Measurements from ENCODE around the gene GNG13. TPM values are rescaled to one million over a fixed set of nuclear protein-coding genes. Genes with fewer than 3 reads are reported as not detected.

The GNG13 gene
- total RNA-seq, 4 donors from 2014 or later, result not detected

- Histone ChIP-seq H3K36me3 (peaks cover 23% of the 10 kb centered on the region), H3K4me1 (peaks cover 5% of the 10 kb centered on the region), H3K27ac (no peak overlapping the region), H3K4me3 (no peak overlapping the region), H3K9me3 (no peaks in the 10 kb centered on the region), H3K27me3 (peaks cover 42% of the 10 kb centered on the region)
- 65% methylated on average over 9 of the region's 33 CpGs for WGBS
- TF ChIP-seq POLR2A (IDR thresholded peaks at IDR 0.05), result no peak
- DNase-seq (ENCODE audit: low spot score in 2 of 2), result no peak
Observed at GRCh38 chr16:795580-796229, 4.8 kb downstream of the GNG13 start.

DNA sequence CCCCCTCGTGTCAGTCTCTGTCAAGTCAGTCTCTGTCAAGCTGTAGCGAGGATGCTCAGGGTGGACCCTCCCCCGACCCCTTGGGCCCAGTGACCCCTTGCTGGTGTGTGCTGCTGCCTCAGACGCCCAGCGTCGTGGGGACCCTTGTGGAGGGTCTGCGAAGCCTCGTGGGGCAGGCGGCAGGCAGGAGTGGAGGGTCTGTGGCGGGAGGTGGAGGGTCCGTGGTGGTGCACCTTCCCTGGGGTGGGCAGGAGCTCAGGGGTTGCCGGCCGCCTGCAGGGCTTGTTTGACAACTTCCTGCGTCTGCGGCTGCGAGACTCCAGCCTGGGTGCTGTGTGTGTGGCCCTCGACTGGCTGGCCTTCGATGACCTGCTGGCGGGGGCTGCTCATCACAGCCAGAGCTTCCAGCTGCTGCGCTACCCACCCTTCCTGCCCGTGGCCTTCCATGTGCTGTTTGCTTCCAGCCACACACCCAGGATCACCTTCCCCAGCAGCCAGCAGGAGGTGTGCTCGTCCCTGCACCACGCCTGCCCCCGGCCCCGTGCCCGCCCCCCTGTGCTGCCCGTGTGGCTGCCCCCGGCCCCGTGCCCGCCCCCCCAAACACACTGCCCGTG, 5.6 kb downstream of the GNG13 start:
- peaks cover 35% of the 10 kb centered on the region for H3K27me3 ChIP-seq
- TF ChIP-seq POLR2AphosphoS5 (IDR thresholded peaks at IDR 0.05) (no peak), POLR2A (IDR thresholded peaks at IDR 0.05) (no peak), CTCF (IDR thresholded peaks at IDR 0.05) (no peak), EP300 (IDR thresholded peaks at IDR 0.05) (no peak)
- H3K4me1 ChIP-seq, result no peaks in the 10 kb centered on the region
- no peak overlapping the region for H3K4me3 ChIP-seq
- no peak overlapping the region for H3K27ac ChIP-seq
- WGBS, result 78% methylated on average over 8 of the region's 31 CpGs
- peaks cover 23% of the 10 kb centered on the region for H3K36me3 ChIP-seq
- no peak for DNase-seq (ENCODE audit: low spot score in 2 of 2)
- H3K9me3 ChIP-seq, result no peaks in the 10 kb centered on the region

- Histone ChIP-seq H3K4me1 (peaks cover 4% of the 10 kb centered on the region), H3K9me3 (no peaks in the 10 kb centered on the region), H3K27me3 (peaks cover 28% of the 10 kb centered on the region), H3K36me3 (peaks cover 23% of the 10 kb centered on the region), H3K4me3 (no peak overlapping the region), H3K27ac (no peak overlapping the region)
- TF ChIP-seq EP300 (IDR thresholded peaks at IDR 0.05), result no peak
- TF ChIP-seq POLR2AphosphoS5 (IDR thresholded peaks at IDR 0.05), result no peak
- no peak for TF ChIP-seq POLR2A (IDR thresholded peaks at IDR 0.05)
- TF ChIP-seq CTCF (IDR thresholded peaks at IDR 0.05), result no peak
- no peak for DNase-seq (ENCODE audit: low spot score in 2 of 2)
- WGBS, result 86% methylated on average over 28 of the region's 40 CpGs
Observed at GRCh38 chr16:794091-794822, 6.3 kb downstream of the GNG13 start.

DNA sequence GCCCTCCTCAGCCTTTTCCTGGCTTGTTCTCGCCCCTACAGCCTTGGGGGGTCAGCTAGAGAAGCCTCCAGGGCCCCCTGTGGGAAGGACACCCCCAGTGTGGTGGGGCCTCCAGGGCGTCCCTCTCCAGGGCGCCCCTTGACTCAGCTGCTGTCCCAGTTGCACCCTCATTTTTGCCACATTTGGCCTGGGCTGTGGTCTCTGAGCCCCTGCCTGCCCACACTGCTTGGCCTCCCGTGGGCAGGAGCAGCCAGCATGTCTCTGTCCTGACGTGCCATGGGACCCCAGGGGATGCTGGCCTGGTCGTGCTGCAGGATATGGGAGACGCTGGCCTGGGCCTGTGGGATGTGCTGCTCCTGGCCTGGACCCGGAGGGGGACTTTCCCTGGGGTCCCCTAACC, 7.1 kb downstream of the GNG13 start:
- Histone ChIP-seq H3K27ac (no peak overlapping the region), H3K36me3 (peaks cover 23% of the 10 kb centered on the region), H3K27me3 (peaks cover 19% of the 10 kb centered on the region), H3K4me3 (no peak overlapping the region), H3K4me1 (peaks cover 12% of the 10 kb centered on the region), H3K9me3 (no peaks in the 10 kb centered on the region)
- 100% methylated on average over 1 of the region's 8 CpGs for WGBS
- TF ChIP-seq POLR2AphosphoS5 (IDR thresholded peaks at IDR 0.05) (no peak), CTCF (IDR thresholded peaks at IDR 0.05) (no peak), EP300 (IDR thresholded peaks at IDR 0.05) (no peak), POLR2A (IDR thresholded peaks at IDR 0.05) (no peak)
- DNase-seq (ENCODE audit: low spot score in 2 of 2), result no peak

GRCh38 chr16:792221-792995, 8.1 kb downstream of the GNG13 start:
- 91% methylated on average over 16 of the region's 46 CpGs for WGBS
- peaks cover 9% of the 10 kb centered on the region for H3K27me3 ChIP-seq
- TF ChIP-seq POLR2A (IDR thresholded peaks at IDR 0.05), result no peak
- TF ChIP-seq POLR2AphosphoS5 (IDR thresholded peaks at IDR 0.05), result no peak
- no peak for TF ChIP-seq EP300 (IDR thresholded peaks at IDR 0.05)
- no peak for TF ChIP-seq CTCF (IDR thresholded peaks at IDR 0.05)
- no peak overlapping the region for H3K27ac ChIP-seq
- peaks cover 23% of the 10 kb centered on the region for H3K36me3 ChIP-seq
- peaks cover 16% of the 10 kb centered on the region for H3K4me1 ChIP-seq
- H3K4me3 ChIP-seq, result no peak overlapping the region
- no peaks in the 10 kb centered on the region for H3K9me3 ChIP-seq
- no peak for DNase-seq (ENCODE audit: low spot score in 2 of 2)

Data from suprapubic skin (tissue), 4 donors.